Stimulated activated CD8-positive, alpha-beta memory T cell treated with anti-CD3 and anti-CD28 coated beads, Interleukin-4, amount 100 ng/mL, for 1 hour (primary cell): ENCODE measurements around the gene ARID3C.

Source experiments
- DNase-seq, 2 donors: peaks; one replicate each; pipeline ENCODE4 v3.0.0-alpha.2; 2020; ENCODE audit warnings: low read depth in 2 of 2, low spot score in 1 of 2

The ARID3C gene

DNA sequence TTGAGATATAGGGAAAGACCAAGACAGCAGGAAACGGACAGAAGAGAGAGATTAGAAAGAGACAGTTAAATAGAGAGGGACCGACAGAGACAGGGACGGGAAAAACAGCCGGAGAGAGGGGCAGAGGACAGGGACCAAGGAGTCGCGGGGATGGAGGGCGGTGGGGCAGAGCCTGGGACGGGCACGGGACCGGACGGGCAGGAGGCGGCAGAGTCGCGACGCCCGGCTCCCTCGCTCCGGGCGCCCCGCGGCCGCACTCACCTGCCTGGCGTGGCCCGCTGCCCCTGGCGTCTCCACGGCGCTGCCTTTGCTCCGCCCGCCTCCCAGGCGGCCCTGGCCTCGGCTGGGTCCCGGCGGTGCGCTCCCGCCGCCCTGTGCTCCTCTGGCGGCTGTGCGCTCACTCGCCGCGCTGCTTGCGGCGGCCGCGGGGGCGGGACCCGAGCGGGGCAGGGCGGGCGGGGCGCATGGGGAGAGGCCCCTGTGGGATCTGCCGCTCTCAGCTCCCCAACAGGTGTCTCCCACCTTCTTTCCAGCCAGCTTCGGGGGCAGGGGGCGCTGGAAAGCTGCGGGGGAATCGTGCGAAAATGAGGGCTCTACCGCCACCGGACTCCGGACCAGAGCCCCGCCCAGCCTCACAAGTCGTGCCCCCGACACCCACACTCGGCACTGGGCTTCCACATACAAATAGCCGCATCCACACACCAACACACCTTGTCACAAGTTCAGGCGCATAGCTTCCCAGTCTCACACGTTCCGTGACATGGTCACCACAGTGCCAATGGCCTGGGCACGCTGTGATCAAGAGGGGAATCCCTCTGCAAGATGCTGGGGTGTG, at the start of gene ARID3C:
Gene ARID3C (minus strand): TSS at position 411 of the 835 bp plus-strand sequence. CDS start 1,052 bp downstream, outside the sequence.
- DNase-seq = no peak

DNA sequence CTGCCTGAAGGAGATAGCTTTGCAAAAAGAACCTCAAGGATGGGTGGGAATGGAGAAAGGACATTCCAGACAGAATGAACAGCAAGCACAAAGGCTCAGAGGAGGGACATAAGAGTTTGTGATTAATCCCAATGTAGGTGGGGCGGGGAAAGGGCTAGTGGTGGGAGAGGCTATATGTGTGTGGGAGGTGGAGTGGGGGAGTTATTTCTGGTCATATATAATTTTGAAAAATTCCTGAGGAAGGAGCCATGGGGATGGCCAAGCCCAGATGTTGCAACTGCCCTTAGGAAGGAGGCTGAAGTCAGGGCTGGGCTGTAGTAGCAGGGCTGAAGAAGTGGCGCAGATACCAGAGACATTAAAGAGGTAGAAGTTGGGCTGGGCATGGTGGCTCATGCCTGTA, 47.0 kb upstream of the ARID3C start:
- DNase-seq = no peak

- peak in 1 of 2 donors; percentile 27 for DNase-seq
Observed at GRCh38 chr9:34675048-34675714, 46.3 kb upstream of the ARID3C start.

DNA sequence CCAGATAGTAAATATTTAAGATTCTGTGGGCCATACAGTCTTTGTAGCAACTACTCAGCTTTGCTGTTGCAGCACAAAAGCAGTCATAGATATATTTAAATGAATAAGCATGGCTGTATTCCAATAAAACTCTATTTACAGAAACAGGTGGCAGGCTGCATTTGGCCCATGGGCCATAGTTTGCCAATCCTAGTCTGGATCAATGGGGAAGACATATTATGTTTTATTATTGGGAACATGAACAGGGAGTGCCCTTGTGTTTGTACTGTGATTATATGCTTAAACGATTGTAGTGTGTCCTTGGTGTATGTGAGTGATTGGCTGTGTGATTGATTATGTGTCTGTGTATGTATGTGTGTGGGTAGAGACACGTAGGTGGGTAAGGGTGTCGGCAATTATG, 45.6 kb upstream of the ARID3C start:
- DNase-seq = no peak

- no peak for DNase-seq
Observed at GRCh38 chr9:34671307-34671706, 42.4 kb upstream of the ARID3C start.

GRCh38 chr9:34669809-34670562, 41.1 kb upstream of the ARID3C start:
- no peak for DNase-seq

DNA sequence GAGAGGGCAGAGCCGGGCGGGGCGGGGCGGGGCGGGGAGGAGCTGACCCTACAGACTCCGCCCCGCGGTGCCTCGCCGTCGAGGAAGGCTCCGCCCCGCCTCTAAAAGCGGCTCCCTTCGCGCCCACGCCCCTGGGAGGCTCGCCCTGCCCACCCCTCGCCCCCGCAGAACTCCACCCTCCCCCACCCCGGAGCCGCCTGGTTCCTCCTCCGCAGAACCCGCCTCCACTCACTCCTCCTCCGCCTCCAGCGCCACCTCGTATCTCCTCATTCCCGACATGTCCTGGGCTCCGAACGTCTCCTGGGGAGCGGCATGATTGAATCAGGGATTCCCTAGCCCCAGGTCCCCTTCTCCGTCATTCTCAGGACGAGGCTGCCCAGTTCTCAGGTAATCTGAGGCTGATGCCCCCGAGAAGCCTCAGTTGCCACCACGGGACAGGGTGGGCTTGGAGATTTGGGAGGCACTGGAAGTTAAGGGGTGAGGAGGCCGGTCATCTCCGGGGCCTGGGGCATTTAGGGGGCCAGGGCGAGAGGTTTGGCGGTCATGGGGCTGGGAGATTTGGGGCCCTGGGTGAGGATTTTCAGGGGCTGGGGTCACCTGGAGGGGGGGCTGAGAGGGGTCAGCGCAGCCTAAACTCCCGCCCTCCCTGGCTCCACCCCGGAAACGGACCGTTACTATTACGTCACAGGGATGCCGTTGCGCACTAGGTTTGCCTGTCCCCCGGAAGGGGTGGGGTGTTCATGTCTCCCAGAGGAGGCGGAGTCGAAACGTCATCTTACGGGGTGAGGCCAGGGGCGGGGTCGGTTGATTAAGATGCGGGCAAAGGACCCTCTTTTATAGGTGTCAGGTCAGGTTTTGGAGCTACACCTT, 36.8 kb upstream of the ARID3C start:
- peak; percentile 56 to 85 for DNase-seq

DNA sequence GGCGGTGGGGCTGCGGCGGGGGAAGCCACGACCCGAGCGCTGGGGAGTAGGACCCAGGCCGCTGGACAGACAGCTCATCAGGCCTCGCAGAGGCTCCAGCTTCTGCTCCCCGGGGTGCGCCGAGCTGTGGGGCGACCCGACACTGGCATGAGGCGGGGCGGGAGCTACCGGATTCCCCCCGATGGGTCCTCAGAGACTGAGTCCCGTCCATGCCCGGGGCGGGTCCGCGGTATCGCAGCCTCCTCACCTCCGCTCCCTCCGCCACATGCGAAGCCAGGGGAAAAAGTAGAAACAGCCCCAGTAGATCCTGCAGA, 36.2 kb upstream of the ARID3C start:
- no peak for DNase-seq

DNA sequence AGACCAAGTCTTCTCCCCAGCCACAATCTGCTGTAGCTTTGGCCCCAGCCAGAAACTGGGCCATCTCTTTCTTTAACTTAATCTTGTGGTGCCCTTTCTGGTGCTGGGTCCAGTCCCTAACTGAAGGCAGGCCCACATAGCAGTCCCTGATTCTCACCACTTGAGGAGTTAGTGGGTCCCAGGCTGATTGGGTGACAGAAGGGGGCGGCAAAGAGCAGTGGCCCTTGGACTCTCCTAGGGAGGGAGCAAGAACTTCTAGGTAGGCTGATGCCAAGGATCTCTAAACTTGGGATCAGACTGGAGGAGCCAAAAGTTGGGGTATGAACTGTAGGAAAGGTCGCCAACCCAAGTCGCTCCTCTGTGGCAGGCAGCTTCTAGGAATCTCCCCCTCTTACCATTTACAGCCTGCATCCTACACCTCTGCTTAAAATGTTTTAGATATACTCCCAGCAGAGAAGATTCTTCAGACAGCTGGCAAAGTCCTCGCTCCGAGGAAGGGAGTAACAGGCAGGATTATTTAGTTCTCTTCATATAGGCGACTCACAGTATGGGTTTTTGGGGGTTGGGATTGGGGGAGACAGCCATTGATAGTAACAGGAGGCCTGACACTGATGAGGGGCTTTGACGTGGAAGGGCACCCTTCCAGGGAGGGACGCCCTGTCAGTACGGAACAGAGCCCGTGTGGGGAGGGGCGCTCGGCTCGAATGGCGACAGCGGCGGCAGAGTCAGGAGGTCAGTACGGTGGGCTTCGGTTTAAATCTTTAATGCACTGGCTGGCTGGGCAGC, 35.6 kb upstream of the ARID3C start:
- DNase-seq = peak in 1 of 2 donors; percentile 42

GRCh38 chr9:34663303-34663605, 34.4 kb upstream of the ARID3C start:
- no peak for DNase-seq

GRCh38 chr9:34662526-34663302, 33.8 kb upstream of the ARID3C start, which contains the start of gene CCL27:
Gene CCL27 (minus strand): TSS chr9:34662657. CDS start chr9:34662633, 24 bp downstream.
- no peak for DNase-seq

GRCh38 chr9:34659592-34660253, 30.9 kb upstream of the ARID3C start:
- no peak for DNase-seq

GRCh38 chr9:34658461-34658860, 29.6 kb upstream of the ARID3C start:
- no peak for DNase-seq

GRCh38 chr9:34656992-34657391, 28.1 kb upstream of the ARID3C start:
- DNase-seq = no peak

DNA sequence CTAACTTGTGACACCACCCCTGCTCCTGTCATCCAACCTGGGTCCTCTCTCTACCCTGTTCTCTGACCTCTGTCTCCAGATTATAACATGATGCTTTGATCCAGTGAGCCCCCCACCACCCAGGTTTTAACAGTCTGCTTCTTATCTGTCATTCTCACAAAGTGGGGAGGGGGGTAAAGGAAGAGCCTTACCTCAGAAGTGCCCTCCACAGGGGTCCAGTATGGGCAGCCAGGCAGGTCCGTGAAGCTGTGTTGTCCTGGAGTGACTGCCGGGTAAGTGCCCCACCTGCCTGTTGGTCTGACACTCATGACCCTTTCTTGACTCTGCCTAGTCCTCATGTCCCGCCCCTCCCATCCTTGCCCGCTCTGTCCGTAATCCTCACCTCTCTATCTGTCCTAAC, 26.5 kb upstream of the ARID3C start:
- no peak for DNase-seq

- no peak for DNase-seq
Observed at GRCh38 chr9:34654323-34655051, 25.6 kb upstream of the ARID3C start.

GRCh38 chr9:34653151-34654072, 24.5 kb upstream of the ARID3C start:
- no peak for DNase-seq
